ENCODE data around the gene DEPDC7. TPM values are rescaled to one million over a fixed set of nuclear protein-coding genes. Genes with fewer than 3 reads are reported as not detected.
"Not testable (repeated sequence)": the region's sequence is repeated elsewhere in the genome, so short reads cannot be mapped to it uniquely, and the experiment has no call there.

DEPDC7 gene
- total RNA-seq (2014; rRNA removed; shearing (Covaris generic)) = 6.0 and 6.9 TPM in 2 replicates

DNA sequence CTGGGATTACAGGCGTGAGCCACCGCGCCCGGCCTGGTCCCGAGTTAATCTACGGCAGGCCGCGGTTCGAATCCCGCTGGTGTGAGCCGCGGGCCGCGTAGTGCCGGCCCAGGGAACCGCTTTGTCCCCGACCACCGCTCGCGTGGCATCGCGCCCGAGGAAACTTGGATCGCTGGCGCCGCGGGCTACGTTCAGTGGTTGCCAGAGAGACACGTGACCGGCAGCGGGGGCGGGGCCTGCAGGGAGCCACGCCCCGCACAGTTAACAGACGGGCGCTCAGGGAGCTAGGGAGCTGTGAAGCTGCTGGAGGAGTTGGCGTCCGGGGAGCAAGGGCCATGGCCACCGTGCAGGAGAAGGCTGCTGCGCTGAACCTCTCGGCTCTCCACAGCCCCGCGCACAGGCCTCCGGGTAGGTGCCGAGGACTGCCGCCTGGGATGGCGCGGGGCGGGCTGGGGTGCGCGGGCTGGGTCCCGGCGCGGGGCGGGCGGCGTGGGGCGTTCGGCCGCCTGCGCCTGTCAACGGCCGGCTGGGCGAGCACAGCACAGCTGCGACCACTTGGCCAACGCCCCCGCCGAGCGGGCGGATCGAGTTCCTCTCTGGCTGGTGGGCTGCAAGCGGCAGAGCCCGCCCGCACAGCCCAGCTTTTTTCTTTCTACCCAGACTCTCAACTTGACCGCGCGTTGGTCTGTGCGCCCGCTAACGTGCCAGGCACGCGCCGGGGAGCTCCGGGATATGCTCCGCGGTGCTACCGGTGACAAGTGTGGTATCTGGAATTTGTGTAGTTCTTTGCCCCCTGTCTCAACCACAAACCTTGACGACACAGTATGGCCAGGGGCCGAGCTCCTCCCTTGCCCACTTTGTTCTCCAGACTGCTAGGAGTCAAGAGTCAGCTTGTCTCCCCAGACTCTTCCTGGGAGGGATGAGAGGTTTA lies at the start of gene DEPDC7:
Gene DEPDC7 (plus strand): TSS at position 258 of the 931 bp plus-strand sequence. CDS start 78 bp downstream, at position 336.
- in situ Hi-C loops (cut with HindIII; ENCODE audit: low sequenced_read_pairs) = no loop called here
- peak; percentile 37 for DNase-seq (ENCODE audit: low spot score)

DNA sequence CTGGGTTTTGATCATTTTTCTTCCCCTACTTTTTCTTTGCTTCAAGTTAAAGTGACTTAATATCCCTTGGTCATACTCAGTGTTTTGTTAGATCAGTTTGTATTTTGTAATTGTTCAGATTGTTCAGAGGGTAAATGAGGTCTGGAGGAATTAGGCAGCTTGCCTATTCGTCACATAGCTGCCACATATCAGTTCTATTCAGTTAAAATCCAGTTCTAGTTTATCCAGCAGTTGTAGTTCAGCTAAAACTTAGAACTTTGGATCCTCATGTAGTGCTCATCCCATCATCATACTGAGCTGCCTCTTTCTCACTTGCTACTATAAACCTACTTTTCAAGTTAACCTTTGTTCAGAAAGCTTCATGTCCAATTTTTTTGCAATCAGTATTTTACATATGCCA lies 47.1 kb upstream of the DEPDC7 start:
- no peak for DNase-seq (ENCODE audit: low spot score)
- in situ Hi-C loops (cut with HindIII; ENCODE audit: low sequenced_read_pairs) = loop anchor here (5.0 kb wide), 1 partner anchor 94 kb away; no protein-coding TSS in a partner anchor

DNA sequence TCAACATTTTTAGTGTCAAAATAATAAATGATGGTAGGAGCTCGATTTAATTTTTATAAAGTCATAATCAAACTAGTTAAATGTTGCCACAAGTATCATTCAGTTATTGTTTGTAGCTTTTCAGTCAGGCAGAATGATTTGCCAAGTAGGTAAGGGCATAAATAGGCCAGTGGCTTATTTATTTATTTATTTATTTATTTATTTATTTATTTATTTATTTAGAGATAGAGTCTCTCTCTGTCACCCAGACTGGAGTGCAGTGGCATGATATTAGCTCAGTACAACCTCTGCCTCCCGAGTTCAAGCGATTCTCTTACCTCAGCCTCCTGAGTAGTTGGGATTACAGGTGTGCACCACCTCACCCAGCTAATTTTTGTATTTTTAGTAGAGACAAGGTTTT lies 43.4 kb upstream of the DEPDC7 start:
- in situ Hi-C loops (cut with HindIII; ENCODE audit: low sequenced_read_pairs); DNase-seq (ENCODE audit: low spot score): not testable (repeated sequence)

DNA sequence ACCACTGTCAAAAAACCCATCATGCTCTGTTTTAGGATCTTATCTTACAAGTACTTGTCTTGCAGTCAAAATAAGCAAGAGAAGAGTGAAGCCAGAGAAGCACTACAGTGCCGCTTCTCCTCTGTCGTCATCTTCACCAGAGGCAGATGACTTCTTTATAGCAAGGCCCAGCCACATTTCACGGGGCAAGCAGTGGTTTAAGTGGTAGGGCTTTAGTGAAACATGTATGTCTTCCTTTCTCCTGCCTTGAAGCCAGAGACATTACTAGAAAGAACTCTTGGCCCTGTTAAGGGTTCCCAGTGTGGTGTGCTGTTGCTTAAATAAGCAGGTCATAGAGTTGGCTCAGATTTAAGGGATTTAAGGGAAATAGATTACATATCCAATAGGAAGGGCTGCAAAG lies 42.9 kb upstream of the DEPDC7 start:
- in situ Hi-C loops (cut with HindIII; ENCODE audit: low sequenced_read_pairs) = no loop called here
- no peak for DNase-seq (ENCODE audit: low spot score)

DNA sequence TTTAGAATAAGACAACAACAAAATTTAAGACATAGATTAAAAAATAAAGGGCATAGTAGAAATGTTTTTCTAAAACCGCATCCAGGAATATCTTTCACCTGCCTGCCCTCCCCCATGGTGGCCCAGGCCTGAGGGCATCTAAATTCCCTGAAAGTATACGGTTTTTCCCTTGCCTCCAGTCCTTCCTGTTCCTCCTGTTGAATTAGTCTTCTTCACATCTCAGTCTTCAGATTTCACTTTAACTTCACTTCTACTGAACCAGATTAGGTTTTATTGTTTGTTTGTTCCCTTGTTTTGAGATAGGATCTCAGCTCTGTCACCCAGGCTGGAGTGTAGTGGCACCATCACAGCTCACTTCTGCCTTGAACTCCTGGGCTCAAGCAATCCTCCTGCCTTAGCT lies 33.1 kb upstream of the DEPDC7 start:
- no peak for DNase-seq (ENCODE audit: low spot score)
- in situ Hi-C loops (cut with HindIII; ENCODE audit: low sequenced_read_pairs) = no loop called here

DNA sequence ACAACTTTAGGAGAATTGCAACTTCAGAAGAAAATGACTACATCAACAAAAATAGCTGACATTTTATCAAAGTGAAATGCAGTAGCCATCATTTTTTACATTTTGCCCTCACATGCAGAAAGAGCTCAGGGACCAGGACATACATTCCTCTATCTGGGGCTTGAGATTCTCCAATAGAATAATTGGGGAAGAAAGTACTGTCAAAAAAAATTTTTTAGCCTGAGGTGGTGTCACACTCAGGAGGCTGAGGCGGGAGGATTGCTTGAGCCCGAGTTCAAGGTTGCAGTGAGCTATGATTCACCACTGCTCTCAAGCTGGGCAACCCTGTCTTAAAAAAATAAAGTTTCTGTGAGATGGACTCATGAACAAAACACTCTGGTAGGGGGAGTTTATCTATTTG lies 32.2 kb upstream of the DEPDC7 start:
- in situ Hi-C loops (cut with HindIII; ENCODE audit: low sequenced_read_pairs) = no loop called here

DNA sequence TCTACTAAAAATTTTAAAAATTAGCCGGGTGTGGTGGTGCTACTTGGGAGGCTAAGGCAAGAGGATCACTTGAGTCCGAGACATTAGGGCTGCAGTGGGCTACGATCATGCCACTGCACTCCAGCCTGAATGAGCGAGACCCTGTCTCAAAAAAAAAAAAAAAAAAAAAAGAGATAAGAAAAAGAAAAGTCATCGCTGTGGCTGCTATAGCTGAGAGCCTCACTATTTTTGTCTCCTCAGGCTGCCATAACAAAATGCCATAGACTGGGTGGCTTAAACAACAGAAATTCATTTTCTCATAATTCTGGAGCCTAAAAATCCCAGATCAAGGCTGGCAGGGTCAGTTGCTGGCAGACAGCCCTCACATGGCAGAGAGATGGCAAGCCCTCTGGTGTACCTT lies 30.1 kb upstream of the DEPDC7 start:
- DNase-seq (ENCODE audit: low spot score) = no peak
- in situ Hi-C loops (cut with HindIII; ENCODE audit: low sequenced_read_pairs) = no loop called here

More for the DNA sequence above, 32.2 kb upstream of the DEPDC7 start:
- DNase-seq (ENCODE audit: low spot score) = no peak

DNA sequence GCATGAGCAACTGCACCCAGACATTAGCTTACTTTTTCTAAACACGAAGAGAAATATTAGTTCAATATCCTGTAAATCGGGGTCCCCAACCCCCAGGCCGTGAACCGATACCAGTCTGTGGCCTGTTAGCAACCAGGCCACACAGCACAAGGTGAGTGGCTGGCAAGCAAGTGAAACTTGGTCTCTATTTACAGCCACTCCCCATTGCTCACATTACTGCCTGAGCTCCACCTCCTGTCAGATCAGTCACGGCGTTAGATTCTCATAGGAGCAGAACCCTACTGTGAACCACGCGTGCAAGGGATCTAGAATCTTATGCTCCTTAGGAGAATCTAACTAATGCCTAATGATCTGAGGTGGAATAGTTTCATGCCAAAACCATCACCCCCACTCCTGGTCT lies 27.8 kb upstream of the DEPDC7 start:
- DNase-seq (ENCODE audit: low spot score) = no peak
- in situ Hi-C loops (cut with HindIII; ENCODE audit: low sequenced_read_pairs) = no loop called here

DNA sequence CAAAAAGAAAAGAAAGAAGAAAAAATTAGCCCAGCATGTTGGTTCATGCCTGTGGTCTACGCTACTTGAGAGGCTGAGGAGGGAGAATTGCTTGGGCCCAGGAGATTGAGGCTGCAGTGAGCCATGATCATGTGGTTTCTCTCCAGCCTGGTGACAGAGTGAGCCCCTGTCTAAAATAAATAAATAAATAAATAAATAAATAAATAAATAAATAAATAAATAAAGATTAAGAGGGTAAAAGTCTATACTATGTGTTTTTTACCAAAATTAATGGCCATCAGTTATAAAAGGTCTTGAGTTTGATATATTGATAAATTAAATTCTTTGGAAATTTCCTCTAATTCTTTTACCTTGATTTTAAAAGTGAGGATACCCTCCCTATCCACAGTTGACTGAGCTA lies 25.2 kb upstream of the DEPDC7 start:
- no peak for DNase-seq (ENCODE audit: low spot score)
- in situ Hi-C loops (cut with HindIII; ENCODE audit: low sequenced_read_pairs) = no loop called here

DNA sequence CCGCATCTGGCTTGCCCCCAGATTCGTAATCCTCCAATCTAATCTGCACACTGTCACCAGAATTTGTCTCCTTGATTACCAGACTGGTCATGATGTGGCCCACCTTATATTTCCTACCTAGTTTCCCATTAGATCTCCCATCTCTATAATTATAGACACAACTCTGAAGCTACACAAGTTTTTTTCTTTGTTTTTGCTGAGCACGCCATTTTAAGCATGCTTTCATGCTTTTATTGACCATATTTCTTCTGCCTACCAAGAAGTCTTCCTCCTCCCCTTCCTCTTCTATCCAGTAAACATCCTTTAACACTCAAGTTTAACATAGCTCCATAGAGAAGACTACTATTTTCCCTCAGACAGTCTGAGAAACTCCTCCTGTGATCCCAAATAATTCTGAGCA lies 24.3 kb upstream of the DEPDC7 start:
- in situ Hi-C loops (cut with HindIII; ENCODE audit: low sequenced_read_pairs) = no loop called here

DNA sequence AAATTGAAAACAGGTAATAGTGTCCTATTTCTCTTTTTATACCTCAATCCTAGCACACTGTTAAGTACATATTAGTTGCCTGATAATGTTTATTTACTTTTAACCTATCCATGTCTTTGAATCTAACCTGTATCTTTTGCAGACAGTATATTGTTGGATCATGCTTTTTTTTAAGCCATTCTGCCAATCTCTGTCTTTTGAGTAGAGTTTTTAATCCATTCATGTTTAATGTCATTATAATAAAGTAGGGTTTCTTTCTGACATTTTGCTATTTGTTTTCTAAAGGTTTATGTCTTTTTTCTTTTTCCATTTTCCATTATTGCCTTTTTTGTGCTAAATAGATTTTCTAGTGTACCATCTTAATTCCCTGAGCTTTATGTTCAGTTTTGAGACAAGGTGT lies 23.8 kb upstream of the DEPDC7 start:
- in situ Hi-C loops (cut with HindIII; ENCODE audit: low sequenced_read_pairs) = no loop called here

More for the DNA sequence above, 24.3 kb upstream of the DEPDC7 start:
- no peak for DNase-seq (ENCODE audit: low spot score)

DNA sequence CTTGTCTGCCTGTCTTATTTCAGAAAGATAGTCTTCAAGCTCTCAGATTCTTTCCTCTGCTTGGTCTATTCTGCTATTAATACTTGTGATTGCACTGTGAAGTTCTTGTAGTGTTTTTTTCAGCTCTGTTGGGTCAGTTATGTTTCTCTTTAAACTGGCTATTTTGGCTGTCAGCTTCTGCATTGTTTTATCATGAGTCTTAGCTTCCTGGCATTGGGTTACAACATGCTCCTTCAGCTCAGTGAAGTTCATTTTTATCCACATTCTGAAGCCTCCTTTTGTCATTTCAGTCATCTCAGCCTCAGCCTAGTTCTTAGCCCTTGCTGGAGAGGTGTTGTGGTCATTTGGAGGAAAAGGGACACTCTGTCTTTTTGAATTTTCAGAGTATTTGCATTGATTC lies 15.5 kb upstream of the DEPDC7 start:
- no peak for DNase-seq (ENCODE audit: low spot score)
- in situ Hi-C loops (cut with HindIII; ENCODE audit: low sequenced_read_pairs) = no loop called here

More for the DNA sequence above, 23.8 kb upstream of the DEPDC7 start:
- no peak for DNase-seq (ENCODE audit: low spot score)

DNA sequence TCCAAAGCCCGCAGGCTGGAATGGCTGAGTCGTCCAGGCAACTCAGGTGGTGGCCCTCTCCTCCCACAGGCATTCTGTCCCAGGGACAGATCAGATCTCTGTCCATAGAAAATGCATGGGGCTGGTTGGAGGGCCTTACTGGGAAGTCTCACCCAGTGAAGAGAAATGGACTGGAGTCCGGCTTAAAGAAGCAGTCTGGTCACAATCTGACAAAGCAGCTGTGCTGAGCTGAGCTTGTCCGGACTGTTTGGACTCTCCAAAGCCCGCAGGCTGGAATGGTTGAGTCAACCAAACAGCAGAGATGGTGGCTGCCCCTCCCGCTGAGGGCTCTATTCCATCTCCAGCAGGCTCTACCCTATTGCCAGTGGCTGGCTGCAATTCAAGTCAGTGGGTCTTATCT lies 14.4 kb upstream of the DEPDC7 start:
- DNase-seq (ENCODE audit: low spot score) = no peak
- in situ Hi-C loops (cut with HindIII; ENCODE audit: low sequenced_read_pairs) = no loop called here

DNA sequence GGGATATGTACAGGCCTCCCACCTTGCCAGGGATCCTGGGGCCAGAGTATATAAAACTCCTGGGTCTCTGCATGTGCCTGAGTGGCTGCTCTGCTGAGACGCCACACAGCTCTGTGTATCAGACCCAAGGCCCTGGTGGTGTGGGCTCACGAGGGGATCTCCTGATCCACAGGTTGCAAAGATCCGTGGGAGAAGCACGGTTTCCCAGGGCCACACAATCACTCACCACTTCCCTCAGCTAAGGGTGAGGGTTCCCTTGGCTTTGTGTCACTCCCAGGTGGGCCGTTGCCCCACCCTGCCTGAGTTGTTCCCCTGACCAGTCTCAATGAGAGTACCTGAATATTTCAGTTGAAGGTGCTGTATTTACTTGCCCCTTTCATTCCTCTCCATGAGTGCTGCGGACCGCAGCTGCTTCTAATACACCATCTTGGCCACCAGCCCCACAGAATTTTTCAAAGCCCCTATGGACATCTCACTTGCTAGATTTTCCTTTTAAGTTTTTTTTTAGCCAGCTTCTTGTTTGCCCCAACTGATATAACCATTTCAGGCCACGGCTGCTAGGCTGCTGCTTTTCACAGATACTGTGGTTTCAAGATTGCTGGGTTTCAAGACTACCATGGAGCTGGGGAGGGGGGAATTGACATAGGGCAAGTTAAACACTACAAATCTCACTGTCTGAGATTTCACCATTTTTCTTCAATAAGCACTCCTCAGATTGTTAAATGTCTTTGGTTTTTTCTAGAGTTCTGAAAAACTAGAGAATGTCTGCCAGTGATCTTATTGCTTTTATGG lies 13.7 kb upstream of the DEPDC7 start:
- in situ Hi-C loops (cut with HindIII; ENCODE audit: low sequenced_read_pairs) = no loop called here
- DNase-seq (ENCODE audit: low spot score) = no peak

DNA sequence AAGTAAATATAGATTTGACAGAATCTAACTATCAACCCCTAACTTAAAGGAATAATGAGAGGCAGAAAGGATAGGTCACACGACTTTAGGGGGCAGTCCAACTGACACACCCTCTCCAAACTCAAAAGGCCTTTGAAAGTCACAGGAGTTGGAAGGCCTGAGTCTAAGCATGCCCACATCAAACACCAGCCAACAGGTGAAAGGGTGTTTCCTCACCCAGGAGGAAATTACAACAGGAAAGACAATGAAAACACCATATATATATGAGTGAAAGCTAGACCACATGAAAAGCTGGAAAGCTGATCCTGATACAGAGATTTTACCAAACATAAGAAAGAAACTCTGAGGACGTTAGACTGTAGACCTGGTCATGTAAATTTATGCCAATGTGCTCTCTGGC lies 10.5 kb upstream of the DEPDC7 start:
- in situ Hi-C loops (cut with HindIII; ENCODE audit: low sequenced_read_pairs) = no loop called here

DNA sequence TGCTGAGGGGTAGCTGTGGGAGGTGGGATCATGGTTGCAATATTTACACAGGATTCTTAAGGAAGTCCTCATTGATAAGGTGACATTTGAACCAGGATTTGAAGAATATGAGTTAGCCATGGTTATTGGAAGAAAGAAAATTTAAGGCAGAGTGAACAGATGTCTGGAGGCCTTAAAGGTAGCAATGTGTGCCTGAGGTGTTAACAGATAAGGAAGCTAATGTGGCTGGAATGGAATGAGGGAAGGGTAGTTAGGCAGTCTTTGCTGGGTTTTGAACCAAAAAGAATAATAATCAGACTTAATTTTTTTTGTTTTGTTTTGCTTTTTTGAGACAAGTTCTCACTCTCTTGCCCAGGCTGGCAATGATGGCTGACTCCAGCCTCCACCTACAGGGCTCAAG lies 9.7 kb upstream of the DEPDC7 start:
- no peak for DNase-seq (ENCODE audit: low spot score)
- in situ Hi-C loops (cut with HindIII; ENCODE audit: low sequenced_read_pairs) = no loop called here

More for the DNA sequence above, 10.5 kb upstream of the DEPDC7 start:
- DNase-seq (ENCODE audit: low spot score) = no peak

DNA sequence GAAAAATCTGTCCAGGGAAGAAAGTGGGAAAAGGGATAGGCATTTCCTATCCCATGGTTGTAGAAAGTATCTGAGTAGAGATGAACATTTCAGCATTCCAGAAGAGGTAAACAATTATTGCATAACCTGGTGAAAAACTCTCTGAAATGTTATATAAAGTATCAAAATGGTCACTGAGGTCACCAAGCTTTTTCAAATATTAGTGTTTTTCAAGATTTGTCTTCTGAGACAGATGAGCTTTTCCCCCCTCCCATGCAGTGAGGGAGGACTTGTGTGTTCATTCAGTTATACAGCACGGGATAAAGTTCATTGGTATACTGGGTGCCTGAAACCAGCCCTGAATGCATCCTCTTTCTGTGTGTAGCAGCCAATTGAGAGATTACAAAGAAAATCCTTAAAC lies 1.9 kb upstream of the DEPDC7 start:
- no peak for DNase-seq (ENCODE audit: low spot score)
- in situ Hi-C loops (cut with HindIII; ENCODE audit: low sequenced_read_pairs) = no loop called here

DNA sequence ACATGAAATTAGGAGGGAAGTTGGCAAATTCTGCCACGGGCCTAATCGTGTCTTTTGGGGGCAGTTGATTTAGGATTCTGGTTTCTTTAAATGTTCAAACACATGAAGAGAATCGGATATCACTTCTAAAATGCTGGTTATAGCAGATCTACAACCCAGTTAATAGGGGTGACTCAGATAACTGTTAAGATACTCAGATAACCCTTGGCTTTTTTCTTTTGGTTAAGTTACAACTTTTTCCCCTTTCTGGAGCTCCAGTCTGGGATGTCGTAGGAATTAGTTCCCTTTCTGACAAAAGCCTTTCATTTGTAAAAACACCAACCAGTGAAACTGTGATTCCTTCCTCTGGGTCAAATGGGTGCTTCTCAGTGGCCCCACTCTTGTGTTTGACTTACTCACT lies 976 bp downstream of the DEPDC7 start:
- in situ Hi-C loops (cut with HindIII; ENCODE audit: low sequenced_read_pairs) = no loop called here
- DNase-seq (ENCODE audit: low spot score) = no peak

DNA sequence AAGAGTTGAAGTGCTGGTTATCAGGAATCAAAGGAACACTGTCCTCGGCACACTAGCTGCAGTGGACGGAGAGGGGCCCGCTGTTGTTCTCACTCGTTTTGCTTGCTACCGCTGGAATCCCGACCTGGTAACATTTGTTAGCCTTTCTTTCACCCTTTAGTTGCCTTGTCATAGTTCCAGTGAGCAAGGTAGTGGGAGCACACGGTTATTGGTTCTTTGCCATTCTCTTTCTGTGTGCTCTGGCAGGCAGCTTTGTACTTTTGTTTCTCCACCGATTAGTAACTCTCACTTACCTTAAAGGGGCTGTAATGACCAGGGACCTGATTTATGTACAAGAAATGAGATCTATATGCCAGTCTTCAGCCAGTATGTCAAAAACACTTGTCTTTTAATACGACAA lies 1.8 kb downstream of the DEPDC7 start:
- in situ Hi-C loops (cut with HindIII; ENCODE audit: low sequenced_read_pairs) = no loop called here
- DNase-seq (ENCODE audit: low spot score) = no peak

DNA sequence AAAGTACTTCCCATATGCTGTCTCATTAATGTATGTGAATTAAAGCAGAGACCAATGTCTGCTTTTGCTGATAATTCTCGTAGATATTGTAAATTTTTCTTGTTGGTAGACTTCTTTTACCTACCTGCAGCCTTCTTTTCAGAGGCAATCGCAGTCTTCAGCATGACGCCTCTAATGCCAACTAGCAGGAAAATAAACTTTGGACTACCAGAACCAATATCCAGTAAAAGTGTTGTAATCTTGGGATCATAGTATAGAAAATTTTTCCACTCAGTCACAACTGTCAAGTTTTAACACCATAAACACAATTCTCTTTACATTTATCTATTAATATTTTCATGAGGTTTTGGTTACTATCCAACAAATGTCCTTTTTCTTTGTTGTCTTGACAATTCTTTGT lies 2.3 kb downstream of the DEPDC7 start:
- in situ Hi-C loops (cut with HindIII; ENCODE audit: low sequenced_read_pairs) = no loop called here
- DNase-seq (ENCODE audit: low spot score) = no peak
